Endothelial cell of umbilical vein (primary cell): ENCODE data around the gene CSNK1E. TPM values are rescaled to one million over a fixed set of nuclear protein-coding genes. Genes with fewer than 3 reads are reported as not detected.

Experiments used
- BruUV-seq: library from RNA; stranded (reverse); fragments of 400-500 nt; replicated peaks from 2 replicates; lab custom pipeline; 2021; lab: Mats Ljungman, UMichigan
- CTCF ChIA-PET: fragments of 300-600, 350-600 bp; sonication (Branson Sonifier 250); formaldehyde crosslinking; loops from one replicate; lab custom pipeline; 2021; ENCODE audit warnings: antibody characterized with exemption, inconsistent platforms; lab: Charles Lee
- POLR2A ChIA-PET: fragments of 300-600, 350-600 bp; sonication (Branson Sonifier 250); formaldehyde crosslinking; loops from one replicate; lab custom pipeline; 2021; ENCODE audit warnings: antibody characterized with exemption, inconsistent platforms; lab: Charles Lee
- DNase-seq: peaks from one replicate; pipeline ENCODE4 v3.0.0-alpha.2; 2011; ENCODE audit warnings: low read depth, low spot score
- FAIRE-seq: peaks from 2 replicates; lab custom pipeline; 2011; peaks lifted over from hg19 to GRCh38; lab: Jason Lieb, UNC
- H2AFZ ChIP-seq: 2 replicates; pipeline ENCODE4 v1.6.0; 2012; ENCODE audit warnings: low read depth, low read length, control low read depth, inconsistent platforms
- H3K27ac ChIP-seq: 2 replicates; pipeline ENCODE4 v1.5.1; 2011; ENCODE audit warnings: low read depth, mild to moderate bottlenecking, control low read depth, low read length, moderate library complexity; ENCODE audit not compliant: insufficient read depth
- H3K27me3 ChIP-seq, 2 experiments: 2 replicates each; pipeline versions ENCODE4 v1.6.0 to v1.6.1; 2011; ENCODE audit warnings: low read length in 2 of 2, mixed read lengths in 1 of 2; ENCODE audit not compliant: control insufficient read depth in 2 of 2, insufficient read depth in 2 of 2
- H3K36me3 ChIP-seq, 2 experiments: 2 replicates in 1 of 2; 3 replicates in 1 of 2; pipeline ENCODE4 v1.5.1; 2011; ENCODE audit warnings: low read length in 2 of 2, mild to moderate bottlenecking in 1 of 2, moderate library complexity in 1 of 2; ENCODE audit not compliant: control insufficient read depth in 2 of 2, insufficient read depth in 2 of 2; ENCODE audit errors: extremely low read depth in 1 of 2
- H3K4me1 ChIP-seq: 3 replicates; pipeline ENCODE4 v1.5.1; 2011; ENCODE audit warnings: mild to moderate bottlenecking, low read length; ENCODE audit not compliant: control insufficient read depth, insufficient read depth; ENCODE audit errors: extremely low read depth
- H3K4me2 ChIP-seq: 2 replicates; pipeline ENCODE4 v1.6.1; 2011; ENCODE audit warnings: low read length, control low read depth, mixed read lengths; ENCODE audit not compliant: insufficient read depth
- H3K4me3 ChIP-seq, 3 experiments: fragments of 200-600 bp in 1 of 3; sonication (generic), shearing (Covaris generic) in 1 of 3; replicated peaks in 1 of 3; 2 replicates each; pipeline ENCODE4 v1.5.1; 2011 to 2016; ENCODE audit warnings: control low read depth in 3 of 3, low read length in 3 of 3, mild to moderate bottlenecking in 2 of 3, inconsistent platforms in 1 of 3, low read depth in 1 of 3, moderate library complexity in 1 of 3; ENCODE audit not compliant: insufficient read depth in 1 of 3
- H3K79me2 ChIP-seq: 2 replicates; pipeline ENCODE4 v1.6.0; 2012; ENCODE audit warnings: low read length, inconsistent platforms; ENCODE audit not compliant: control insufficient read depth, insufficient read depth
- H3K9ac ChIP-seq: replicated peaks from 2 replicates; pipeline ENCODE3; 2011; ENCODE audit warnings: low read length, control low read depth; ENCODE audit not compliant: insufficient read depth; ENCODE audit errors: extremely low read depth
- H3K9me1 ChIP-seq: replicated peaks from 3 replicates; pipeline ENCODE4 v1.6.0; 2011; ENCODE audit warnings: mild to moderate bottlenecking, low read length; ENCODE audit not compliant: control insufficient read depth, insufficient read depth; ENCODE audit errors: extremely low read depth
- H3K9me3 ChIP-seq: replicated peaks from 2 replicates; pipeline ENCODE4 v1.5.1; 2012; ENCODE audit warnings: low read length, inconsistent platforms; ENCODE audit not compliant: control insufficient read depth, insufficient read depth
- H4K20me1 ChIP-seq: replicated peaks from 2 replicates; pipeline ENCODE3; 2011; ENCODE audit warnings: mild to moderate bottlenecking, low read length; ENCODE audit not compliant: control insufficient read depth, insufficient read depth; ENCODE audit errors: extremely low read depth
- CTCF ChIP-seq, 2 donors: IDR thresholded peaks; 1 replicate in 1 of 2; 2 replicates in 1 of 2; pipeline ENCODE4 v1.5.1; 2011; ENCODE audit warnings: low read length in 2 of 2, mild to moderate bottlenecking in 2 of 2, moderate library complexity in 2 of 2, control low read depth in 1 of 2, inconsistent platforms in 1 of 2, low read depth in 1 of 2; ENCODE audit not compliant: insufficient read depth in 1 of 2; ENCODE audit errors: extremely low read depth in 1 of 2
- EZH2 ChIP-seq: IDR thresholded peaks from 2 replicates; pipeline ENCODE4 v1.6.1; 2012; ENCODE audit warnings: borderline replicate concordance, low read depth, mild to moderate bottlenecking, moderate library complexity, low read length, inconsistent platforms; ENCODE audit not compliant: severe bottlenecking
- FOS ChIP-seq: IDR thresholded peaks from 2 replicates; pipeline ENCODE4 v1.6.1; 2011; ENCODE audit warnings: mild to moderate bottlenecking, low read length, moderate library complexity, borderline replicate concordance; ENCODE audit not compliant: insufficient read depth
- GATA2 ChIP-seq: IDR thresholded peaks from 2 replicates; pipeline ENCODE4 v1.7.0; 2011; ENCODE audit warnings: low read depth, mild to moderate bottlenecking, moderate library complexity, mixed read lengths, low read length; ENCODE audit not compliant: insufficient read length, insufficient read depth
- JUN ChIP-seq: IDR thresholded peaks from 2 replicates; pipeline ENCODE4 v1.6.1; 2011; ENCODE audit warnings: borderline replicate concordance, low read depth; ENCODE audit not compliant: insufficient read length, insufficient read depth
- MAX ChIP-seq: IDR thresholded peaks from 2 replicates; pipeline ENCODE4 v1.6.1; 2011; ENCODE audit not compliant: insufficient read depth, insufficient read length
- MYC ChIP-seq: IDR thresholded peaks from one replicate; pipeline ENCODE4 v1.6.1; 2011; ENCODE audit warnings: mild to moderate bottlenecking, low read depth, low read length
- POLR2A ChIP-seq: IDR thresholded peaks from 2 replicates; pipeline ENCODE4 v1.6.1; 2012; ENCODE audit warnings: low read depth, mild to moderate bottlenecking, control low read depth, low read length
- POLR2AphosphoS5 ChIP-seq: IDR thresholded peaks from 2 replicates; pipeline ENCODE4 v1.6.1; 2012; ENCODE audit warnings: low read depth, mild to moderate bottlenecking, control low read depth, low read length, moderate library complexity; ENCODE audit not compliant: insufficient read depth
- dilution Hi-C: fragments of 300-500 bp; cut with MboI; formaldehyde crosslinking; loops from one replicate; pipeline ENCODE4 v1.15.0; 2019; ENCODE audit warnings: low sequenced_read_pairs; ENCODE audit not compliant: extremely low pct_ligation_motif_present
- intact Hi-C: fragments of 100-400 bp; cut with micrococcal nuclease; formaldehyde crosslinking; loops from one replicate; pipeline ENCODE4 v1.10.0; 2022
- polyA plus RNA-seq, 4 experiments: library from polyadenylated mRNA; depleted of rRNA in 3 of 4; stranded (reverse) in 3 of 4; unstranded in 1 of 4; fragments of >200 nt; gene quantifications; 2 replicates each; pipeline versions ENCODE4 v1.2.1 to v1.2.3, GENCODE V29; 2011 to 2012; ENCODE audit warnings: missing spikeins in 1 of 4
- total RNA-seq: library from RNA; stranded (reverse); gene quantifications from 2 replicates; pipeline ENCODE4 v1.2.3, GENCODE V29; 2021

Gene CSNK1E
- total and polyA plus RNA-seq, 2 donors (not counting 3 experiments of a cell fraction or from before 2014, with no cell fraction given), result 259 to 262 TPM

- H4K20me1 ChIP-seq, result peaks cover 3% of the 10 kb centered on the region
- POLR2A ChIA-PET, result interaction anchor here (0.6 kb wide), 1 partner anchor 74 kb away, joined by 3 read pairs; no protein-coding TSS in a partner anchor
- dilution Hi-C loops, result no loop called here
- H3K4me3 ChIP-seq, result no peak overlapping the region
- intact Hi-C loops, result loop anchor here (10.0 kb wide), 1 partner anchor 250 kb away; the partner anchor contains the start of gene PICK1
- no peaks in the 10 kb centered on the region for H3K27me3 ChIP-seq
- FAIRE-seq (no peak), DNase-seq (no peak)
- no peak overlapping the region for H3K4me2 ChIP-seq
- H3K9me1 ChIP-seq, result no peaks in the 10 kb centered on the region
- CTCF ChIA-PET, result interaction anchor here (1.4 to 2.5 kb wide), 4 partner anchors 16 to 252 kb away, joined by 3 to 13 read pairs (median 4); no protein-coding TSS in a partner anchor
- no peak overlapping the region for H3K27ac ChIP-seq
- H3K9me3 ChIP-seq, result no peaks in the 10 kb centered on the region
- no peak for TF ChIP-seq MAX
- TF ChIP-seq POLR2AphosphoS5, result no peak
- TF ChIP-seq GATA2, result no peak
- TF ChIP-seq POLR2A, result no peak
- TF ChIP-seq FOS, result no peak
- no peak for TF ChIP-seq MYC
- no peak for TF ChIP-seq JUN
- no peak for TF ChIP-seq CTCF (IDR thresholded peaks at IDR 0.05; ENCODE audit: extremely low read depth in 1 of 2, insufficient read depth in 1 of 2, low read depth in 1 of 2, low read length in 2 of 2)
- no peak for TF ChIP-seq EZH2
- no TSS peak for BruUV-seq
- peaks cover 14% of the 10 kb centered on the region for H3K4me1 ChIP-seq
- peaks cover 11 to 47% of the 10 kb centered on the region in 2 experiments for H3K36me3 ChIP-seq
- no peak overlapping the region for H2AFZ ChIP-seq
- peaks cover 77% of the 10 kb centered on the region for H3K79me2 ChIP-seq
- no peak overlapping the region for H3K9ac ChIP-seq
Observed at GRCh38 chr22:38304526-38304925, 12.7 kb downstream of the CSNK1E start.
